Measurements from ENCODE around the gene DPEP3.
A peak's percentile ranks its signal among the peaks of the same experiment; 100 is the strongest.
"Not testable (repeated sequence)": the region's sequence is repeated elsewhere in the genome, so short reads cannot be mapped to it uniquely, and the experiment has no call there.

Gene DPEP3

DNA sequence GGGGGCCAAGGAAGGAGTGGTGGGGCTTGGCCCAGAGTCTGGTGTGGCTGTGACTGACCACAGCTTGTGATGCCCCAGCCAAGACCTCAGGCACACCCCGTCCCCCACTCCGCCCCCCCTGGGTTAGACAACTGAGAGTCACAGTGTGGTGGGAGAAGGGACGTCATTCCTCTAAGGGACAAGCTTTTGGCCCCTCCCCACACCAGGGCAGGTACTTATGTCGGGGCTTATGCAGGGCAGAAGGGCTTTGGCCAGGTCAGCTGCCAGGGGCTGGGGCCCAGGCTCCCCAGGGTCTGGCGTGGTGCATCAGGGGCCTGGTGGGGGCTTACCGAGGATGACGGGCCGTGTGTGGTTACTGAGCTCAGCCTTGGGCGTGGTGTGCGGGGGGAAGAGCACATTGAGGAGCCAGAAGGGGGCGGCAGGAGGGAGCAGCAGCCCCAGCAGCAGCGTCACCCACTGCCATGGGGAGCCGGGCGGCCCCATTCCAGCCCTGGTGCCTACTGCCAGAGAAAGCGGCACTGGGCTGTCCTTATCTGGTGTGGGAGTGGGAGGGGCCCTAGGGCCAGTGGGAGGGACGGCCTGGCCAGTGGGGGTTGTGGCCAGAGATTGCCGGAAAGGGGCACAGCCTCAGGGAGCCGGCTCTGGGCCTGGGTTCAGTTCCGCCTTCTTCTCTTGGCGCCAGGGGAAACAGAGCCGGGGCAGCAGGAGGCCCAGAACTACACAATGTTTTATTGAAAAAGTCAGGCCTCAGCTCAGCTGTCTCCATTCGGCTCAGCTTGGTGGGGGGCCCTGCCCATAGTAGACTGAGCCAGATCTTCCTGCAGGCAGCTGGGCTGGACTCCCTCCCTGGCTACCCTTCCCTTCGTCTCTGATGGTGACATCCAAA lies 36.4 kb downstream of the DPEP3 start, which contains the start of gene LCAT:
TSS of gene LCAT (minus strand) at position 502 of the 886 bp plus-strand sequence. CDS start at position 483, 19 bp downstream.
- DNase-seq: no peak

DNA sequence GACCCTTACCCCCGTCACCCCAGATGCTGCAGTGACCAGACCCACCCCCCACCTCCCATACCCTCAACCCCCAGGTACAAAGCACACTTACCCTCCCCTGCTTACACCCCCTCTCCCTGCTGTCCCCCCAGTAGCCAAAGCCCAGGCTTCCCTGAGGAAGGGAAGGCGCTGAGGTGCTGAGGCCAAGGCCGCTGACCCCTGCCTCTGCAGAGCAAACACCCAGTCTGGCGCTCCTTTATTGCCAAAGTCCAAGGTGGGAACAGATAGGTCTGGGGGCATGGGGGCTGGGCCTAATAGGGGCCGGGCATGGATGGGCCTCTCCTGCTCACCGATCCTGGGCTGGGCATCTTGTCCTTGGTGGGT lies 37.1 kb downstream of the DPEP3 start:
- DNase-seq: no peak

DNA sequence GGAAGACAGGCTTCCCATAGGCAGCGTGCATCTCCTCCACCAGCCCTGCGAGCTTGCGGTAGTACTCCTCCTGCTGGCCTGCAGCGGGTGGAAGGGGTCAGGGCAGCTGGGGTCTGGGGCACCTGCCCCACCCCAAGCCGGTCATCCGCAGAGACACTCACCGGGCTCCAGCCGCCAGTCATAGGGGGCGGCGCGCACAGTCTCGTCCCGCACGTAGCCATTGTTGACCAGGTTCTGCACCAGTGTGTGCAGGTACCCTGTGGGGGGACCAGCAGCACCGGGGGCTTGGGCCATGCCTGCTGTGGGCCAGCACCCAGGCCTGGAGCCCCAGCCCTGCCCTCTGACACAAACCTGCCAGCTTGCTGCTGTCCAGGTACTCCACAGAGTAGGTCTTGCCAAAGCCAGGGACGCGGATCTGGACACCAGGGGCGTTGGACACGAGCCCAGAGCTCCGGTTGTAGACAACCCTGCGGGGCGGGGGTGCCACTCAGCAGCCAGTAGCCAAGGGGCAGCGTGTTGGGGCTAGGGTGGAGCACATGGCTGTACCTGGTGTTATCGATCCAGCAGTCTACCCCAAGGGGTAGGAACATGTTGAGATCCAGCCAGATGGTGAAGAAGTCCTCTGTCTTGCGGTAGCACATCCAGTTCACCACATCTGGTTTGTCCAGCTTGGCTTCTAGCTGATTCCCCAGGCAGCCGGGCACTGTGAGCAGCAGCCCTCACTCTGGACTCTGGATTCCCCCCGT lies 37.6 kb downstream of the DPEP3 start:
- DNase-seq: no peak

DNA sequence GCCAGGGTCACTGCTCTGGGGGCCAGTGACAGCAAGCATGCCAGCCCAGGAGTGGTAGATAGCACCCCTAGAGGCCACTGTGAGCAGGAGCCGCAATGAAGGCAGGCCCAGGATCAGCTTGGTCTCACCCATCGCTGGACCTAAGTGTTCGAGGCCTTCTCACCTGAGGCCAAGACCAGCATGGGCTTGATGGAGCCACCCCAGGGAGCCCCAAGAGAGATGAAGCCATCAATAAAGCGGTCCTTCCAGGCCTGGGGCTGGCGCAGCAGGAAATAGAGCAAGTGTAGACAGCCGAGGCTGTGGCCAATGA lies 38.1 kb downstream of the DPEP3 start:
- DNase-seq: no peak

DNA sequence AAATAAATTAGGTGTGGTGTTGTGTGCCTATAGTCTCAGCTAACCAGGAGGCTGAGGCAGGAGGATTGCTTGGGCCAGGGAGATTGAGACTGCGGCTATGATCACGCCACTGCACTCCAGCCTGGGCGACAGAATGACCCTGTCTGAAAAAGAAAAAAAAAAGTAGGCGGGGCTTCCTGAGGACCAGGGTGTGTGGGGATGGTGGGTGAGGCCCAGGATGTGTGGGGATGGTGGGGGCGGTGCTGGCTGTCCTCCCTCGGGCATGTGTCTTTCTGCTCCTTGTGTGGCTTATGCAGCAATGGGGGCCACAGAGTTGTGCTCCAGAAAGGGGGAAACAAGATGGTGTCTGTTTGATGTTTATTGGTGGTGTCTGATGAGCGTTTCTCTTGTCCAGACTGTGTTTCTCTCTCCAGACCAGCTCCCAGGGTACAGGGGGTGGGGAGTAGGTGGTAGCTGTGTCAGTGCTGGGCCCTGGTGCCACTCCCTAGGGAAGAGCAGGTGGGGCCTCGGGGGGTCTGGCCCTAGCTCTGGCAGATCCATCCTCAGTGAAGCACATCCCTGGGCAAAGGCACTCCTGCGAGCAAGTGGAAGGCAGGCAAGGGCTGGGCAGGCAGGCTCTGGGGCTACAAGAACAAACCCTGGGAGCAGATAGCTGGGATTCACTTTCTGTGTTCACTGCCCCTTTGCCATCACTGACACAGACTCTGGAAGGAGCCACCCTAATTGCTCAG lies 38.7 kb downstream of the DPEP3 start:
- no peak for DNase-seq

DNA sequence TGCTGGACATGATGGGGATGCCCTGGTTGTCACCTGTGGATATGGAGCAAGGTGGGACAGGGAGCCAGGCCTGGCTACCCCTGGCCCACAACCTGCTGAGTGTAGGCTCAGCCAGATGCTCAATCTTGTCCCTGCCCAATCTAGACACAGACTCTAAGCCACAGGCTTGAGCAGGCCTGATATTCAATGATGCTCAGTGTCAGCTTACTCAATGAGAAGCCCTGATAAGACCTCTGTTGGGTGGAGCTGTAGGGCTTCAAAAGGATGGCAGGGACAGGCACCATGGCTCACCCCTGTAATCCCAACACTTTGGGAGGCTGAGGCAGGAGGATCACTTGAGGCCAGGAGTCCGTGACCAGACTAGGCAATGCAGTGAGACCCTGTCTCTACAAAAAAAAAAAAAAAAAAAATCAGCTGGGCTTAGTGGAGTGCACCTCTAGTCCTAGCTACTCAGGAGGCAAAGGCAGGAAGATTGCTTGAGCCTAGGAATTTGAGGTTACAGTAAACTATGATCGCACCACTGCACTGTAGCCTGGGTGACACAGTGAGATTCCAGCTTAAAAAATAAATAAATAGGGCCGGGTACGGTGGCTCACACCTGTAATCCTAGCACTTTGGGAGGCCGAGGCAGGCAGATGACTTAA lies 39.7 kb downstream of the DPEP3 start:
- no peak for DNase-seq

DNA sequence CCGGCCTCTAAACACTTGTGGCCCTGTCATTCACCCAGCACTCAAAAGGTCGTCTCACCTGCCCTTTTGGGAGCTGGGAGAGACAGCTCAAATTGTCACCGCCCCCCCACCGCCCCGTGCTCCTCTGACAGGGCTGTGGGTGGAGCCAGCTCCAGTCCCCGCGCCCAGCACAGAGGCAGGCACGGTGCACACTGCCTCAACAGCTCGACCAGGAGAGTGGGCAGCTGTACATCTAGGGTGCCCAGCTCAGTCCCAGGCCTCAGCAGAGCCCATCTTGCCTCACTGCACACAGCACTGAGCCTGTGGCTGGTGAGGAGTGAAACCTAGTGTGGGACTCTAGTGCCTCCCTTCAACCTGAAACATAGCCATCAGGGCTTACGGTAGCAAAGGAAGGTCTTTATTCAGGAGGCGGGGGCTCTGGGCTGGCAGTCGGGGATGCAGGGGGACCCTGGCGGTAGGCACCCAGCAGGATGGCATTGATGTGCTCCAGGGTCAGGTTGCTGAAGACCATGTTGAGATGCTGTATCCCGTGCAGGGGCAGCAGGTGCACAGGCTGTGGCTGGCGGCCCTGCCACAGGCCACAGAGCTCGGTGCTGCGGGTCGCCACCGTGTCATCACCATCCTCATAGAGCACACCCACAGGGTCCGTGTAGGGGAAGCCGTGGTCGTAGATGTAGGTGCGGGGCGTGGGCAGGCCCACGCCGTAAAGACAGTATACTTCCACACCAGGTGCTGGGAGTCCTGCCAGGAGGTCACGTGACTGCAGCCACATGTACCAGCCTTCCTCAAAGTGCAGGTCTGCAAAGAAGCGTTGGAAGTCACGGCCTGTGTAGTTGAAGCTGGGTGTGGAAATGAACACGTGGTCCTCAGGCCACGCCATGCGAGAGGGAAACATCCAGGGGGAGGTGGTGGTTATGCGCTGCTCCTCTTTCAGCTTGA lies 40.5 kb downstream of the DPEP3 start:
- peak; percentile 56 for DNase-seq

DNA sequence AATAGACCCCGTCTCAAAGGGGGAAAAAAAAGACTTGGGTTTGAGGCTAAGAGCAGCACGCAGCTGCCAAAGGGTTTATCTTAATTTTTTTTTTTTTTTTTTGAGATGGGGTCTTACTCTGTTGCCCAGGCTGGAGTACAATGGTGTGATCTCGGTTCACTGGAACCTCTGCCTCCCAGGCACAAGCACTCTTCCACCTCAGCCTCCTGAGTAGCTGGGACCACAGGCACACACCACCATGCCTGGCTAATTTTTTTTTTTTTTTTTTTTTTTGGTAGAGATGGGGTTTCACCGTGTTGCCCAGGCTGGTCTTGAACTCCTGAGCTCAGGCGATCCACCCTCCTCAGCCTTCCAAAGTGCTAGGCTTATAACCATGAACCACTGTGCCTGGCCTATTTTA lies 42.6 kb downstream of the DPEP3 start:
- DNase-seq: not testable (repeated sequence)

DNA sequence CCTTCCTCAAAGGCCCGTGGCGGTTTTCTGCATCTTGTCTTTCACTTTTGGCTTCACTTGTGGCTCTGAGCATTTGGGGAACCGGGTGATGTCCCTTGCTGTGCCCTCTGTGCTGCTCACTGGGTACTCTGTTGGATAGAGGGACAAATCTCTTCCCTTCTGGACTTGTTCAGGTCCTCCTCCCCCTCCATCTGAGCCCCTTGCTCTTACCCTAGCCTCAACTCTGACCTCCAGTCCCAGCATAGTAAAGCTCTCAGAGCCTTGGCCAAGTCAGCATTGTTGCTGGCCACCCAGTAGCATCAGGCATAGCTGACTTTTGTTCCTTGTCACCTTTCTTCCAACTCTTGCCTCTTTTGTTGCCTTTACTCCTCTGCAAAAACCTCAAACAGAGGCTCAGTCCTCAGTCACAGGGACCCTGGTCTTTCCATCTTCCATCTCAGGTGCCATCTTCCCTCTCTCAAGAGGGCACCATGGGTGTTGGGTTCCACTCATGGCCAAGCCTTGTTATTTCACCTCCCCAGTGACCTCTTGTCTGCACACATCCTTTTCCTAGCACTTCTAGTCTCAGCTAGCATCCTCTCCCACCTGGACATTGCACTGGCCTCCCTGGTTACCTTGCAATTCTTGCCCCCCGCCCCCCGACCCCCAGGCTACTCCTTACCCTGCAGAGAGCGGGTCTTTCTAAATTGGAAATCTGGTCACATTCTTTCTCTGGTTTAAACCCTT lies 43.3 kb downstream of the DPEP3 start:
- DNase-seq: peak; percentile 71

DNA sequence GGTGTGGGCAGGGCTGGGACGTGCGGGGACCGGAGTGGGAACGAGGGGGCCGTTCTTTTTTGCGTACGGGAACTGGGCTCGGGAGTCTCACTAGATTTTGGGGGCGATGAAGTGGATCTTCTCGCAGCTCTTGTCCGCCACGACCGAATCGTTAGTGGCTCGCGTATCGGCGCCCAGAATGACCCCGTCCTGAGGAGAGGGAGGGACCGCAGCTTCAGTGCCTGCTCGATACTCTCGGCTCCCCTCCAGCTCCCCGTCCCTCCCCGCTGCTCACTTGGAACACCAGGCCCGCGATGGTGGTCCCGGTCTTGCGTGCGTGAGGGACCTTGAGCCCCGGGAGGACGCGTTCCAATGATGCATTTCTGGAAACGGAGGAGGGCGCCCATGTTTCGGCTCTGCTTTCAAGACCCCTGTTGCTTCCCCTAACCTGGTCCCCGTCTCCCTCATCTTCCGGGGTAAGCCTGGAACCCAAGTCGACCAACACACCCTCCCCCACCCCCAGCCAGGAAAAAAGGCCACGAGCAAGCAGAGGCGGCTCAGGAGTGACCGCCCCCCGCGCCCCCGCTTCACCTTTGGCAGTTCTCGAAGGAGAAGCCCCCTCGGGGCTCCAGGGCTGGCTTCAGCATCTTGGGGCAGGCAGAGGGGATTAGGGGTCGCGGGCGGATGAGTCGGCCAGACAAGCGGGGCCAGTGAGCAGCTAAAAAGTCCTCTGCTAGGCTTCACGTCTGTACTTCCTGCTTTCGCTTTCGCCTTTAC lies 44.0 kb downstream of the DPEP3 start, which contains the start of gene PSMB10:
TSS of gene PSMB10 (minus strand) at position 727 of the 756 bp plus-strand sequence. CDS start at position 626, 101 bp downstream.
- DNase-seq: no peak

DNA sequence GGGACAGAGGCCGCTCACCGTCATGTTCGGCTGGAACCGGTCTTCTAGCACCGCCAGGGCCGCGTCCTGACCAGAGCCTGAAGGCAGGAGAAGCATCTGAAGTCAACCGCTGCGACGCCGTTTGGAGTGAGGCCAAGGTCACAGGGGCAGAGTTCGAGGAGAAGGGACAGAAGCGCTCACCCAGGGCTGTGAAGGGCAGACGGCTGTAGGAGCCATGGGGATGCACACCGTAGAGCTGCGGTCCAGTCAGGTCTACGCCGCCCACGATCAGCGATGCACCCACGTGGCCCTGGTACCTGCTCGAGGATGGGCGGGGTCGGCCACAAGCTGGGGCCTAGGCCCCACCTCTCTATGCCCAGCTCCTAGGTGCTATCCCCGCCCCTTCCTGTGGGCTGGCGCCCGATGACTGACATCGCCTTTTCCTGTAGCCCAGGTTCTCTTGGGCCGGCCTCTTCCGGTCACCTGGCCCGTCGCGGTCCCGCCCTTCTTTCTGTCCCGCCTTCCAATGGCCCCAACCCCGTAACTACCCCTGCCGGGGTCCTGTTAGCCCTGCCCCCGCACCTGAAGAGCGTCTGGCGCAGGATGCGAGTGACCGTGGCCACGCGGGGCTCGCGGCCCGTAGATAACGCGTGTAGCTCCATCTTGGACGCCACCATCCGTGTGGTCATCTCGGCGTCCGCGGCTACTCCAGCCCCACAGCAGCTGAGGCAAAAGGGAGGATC lies 44.7 kb downstream of the DPEP3 start:
- DNase-seq: peak; percentile 94

DNA sequence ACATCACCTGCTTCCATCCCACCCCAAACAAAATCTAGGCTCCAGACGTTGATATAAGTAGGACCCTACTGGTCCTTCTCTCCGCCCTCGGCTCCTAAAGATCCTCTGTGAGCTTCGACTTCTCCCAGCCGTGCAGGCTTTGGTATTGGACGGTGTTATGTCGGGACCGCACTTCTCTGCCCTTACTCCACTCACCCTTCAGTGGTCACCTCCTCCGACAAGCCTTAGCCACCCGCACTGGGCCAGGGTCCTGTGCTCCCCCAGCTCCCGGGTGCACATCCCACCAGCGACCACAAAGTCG lies 45.2 kb downstream of the DPEP3 start:
- DNase-seq: no peak

DNA sequence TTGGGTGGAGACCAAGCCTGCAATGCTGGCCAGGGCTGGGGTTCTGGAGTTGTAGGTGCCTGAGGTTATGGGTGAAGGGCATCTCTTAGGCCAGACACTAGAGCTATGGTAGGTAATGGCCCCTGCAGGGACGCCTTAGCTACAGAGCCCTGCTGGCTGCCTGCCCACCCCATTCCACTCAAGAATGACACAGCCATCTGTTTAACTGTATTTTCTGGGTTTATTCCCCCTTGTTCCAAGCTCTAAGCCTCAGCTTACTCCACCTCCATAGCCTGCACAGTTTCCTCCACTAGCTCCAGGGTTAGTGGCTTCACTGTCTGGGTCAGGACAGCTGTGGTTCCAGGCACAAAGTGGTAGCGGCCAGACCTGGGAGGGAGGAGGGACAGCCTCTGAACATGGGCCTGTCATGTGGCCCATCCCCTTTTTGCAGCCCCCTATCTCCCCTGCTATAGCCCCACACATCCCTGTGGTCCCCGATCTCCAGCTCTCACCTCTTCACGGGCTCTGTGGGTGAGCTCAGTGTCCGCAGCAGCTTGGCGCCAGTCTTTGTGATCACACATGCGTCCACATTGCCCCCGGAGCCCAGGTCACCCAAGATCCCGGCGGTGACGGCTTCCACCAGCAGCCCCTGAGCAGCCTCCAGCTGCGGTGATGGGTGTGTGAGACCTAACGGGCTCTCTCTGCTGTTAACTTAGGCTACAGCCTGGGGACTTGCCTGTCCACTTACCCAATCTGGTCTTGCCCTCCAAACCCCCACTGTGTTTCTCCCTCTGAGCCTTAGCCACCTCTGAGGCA lies 45.8 kb downstream of the DPEP3 start:
- no peak for DNase-seq

DNA sequence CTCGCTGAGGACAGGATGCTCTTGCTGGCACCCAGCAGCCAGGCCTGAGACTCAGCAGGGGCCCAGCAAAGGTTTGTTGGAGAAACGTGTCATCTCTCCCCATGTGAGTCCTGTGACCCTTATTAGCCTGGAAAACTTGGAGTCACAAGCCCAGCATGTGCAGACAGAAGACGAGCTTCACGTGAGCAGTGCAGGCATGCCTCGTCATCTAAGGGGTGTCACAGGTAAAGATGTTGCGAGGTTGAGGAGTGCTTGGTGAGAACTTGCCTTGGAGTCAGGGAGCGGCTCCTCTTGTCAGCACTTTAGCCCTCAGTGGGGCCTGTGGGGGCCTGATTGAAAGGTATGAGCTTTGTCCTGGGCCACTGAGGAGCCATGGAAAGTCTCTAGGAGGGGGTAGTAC lies 46.5 kb downstream of the DPEP3 start:
- no peak for DNase-seq

DNA sequence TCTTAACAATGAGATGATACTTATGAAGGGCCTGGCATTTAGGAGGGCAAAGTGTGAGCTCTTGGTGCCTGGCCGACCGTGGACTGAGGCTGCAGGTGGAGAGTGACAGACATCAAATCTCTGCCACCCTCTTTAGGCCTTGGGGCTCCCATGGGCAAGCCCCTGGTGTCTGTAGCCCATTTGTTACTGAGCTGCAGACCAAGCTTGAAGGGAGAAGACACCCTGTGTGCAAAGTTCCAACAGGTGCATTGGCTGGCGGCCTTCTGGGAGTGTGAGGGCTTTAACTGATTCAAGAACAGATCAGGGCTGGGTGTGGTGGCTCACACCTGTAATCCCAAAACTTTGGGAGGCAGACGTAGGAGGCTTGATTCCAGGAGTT lies 47.8 kb downstream of the DPEP3 start:
- DNase-seq: no peak

DNA sequence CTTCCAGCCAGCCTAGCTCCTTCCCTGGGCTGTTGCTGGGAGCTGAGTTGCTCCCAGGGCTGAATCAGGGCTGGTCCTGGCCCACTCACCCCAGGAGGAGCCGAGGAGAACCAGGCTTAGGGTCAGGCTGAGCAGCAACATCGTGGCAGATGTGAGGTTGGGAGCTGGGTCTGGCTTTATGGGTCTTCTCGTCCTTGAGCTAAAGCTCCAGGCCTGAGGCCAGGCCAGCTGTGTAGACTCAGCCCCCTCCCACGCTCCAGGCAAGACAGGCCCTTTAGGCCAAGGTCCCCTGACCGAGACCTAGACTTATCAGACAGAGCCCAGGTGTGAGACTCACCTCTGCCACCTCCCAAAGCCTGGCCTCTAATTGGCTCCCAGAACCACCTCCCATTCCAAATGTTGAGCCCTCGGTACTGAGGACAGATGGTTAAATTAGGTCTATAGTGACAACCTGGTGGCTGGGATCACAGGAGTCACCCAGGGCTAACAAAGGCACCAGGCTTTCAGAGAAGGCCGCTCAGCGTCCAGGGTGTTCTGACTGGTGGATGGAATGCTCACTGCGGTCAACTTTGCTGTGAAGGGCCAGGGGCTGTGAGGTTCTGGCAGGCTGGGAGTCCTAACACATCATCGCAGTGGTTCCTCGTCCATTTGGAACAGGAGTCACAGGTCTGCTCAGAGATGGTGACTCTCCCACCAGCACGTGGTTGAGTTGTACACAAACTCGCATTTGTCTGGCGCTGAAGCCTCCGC lies 48.4 kb downstream of the DPEP3 start, which contains the start of gene CTRL:
TSS of gene CTRL (minus strand) at position 151 of the 750 bp plus-strand sequence. CDS start at position 141, 10 bp downstream.
- DNase-seq: no peak

DNA sequence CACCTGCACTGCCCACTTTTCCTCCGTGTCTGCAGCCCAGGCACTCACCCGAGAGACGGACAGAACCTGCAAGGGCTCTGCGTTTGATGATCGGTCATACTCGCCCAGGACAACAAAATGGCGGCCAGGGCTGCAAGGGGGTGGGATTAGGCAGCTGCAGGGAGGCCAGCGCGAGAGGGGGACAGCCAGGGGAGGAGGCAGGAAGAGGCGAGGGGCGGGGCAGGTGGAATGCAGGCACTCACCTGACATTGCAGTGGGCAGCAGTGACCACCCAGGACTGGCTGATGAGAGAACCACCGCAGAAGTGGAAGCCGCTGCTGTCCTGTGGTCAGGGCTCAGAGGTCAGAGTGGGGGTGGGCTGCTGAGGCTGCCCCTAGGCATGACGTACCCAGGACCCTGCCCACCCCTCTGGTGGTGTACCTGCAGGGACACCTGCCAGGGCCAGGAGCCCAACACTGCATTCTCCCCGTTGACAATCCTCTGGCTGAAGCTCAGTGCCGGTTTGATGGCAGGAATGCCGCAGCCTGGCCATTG lies 49.6 kb downstream of the DPEP3 start:
- DNase-seq: no peak

DNA sequence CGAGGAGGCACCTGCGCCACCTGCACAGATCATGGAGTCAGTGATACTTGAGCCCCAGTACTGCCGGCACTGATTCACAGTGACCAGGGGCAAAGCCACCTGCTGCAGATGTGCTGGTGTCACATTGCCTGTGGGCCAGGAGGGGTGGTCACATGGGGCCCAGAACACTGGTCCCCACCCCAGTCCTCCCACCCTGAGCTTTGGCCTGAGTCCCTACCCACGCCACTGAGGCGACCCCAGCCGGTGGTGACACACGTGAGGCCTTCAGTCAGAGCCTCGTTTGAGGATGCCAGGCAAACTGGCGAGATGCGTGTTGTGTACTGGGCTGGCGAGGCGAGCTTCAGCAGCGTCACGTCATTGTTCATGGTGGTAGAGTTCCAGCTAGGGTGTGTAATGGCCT lies 50.1 kb downstream of the DPEP3 start:
- DNase-seq: no peak
